Large intestine (tissue), 3 donors: ENCODE results near the gene RIMBP2. TPM values are rescaled to one million over a fixed set of nuclear protein-coding genes. Genes with fewer than 3 reads are reported as not detected.

Source experiments
- DNase-seq, 2 donors: peaks; one replicate each; pipeline versions ENCODE4 v3.0.0 to v3.0.0-alpha.2; 2013
- H3K27ac ChIP-seq: one replicate; pipeline ENCODE4 v1.5.1; 2013; ENCODE audit warnings: low read length
- H3K27me3 ChIP-seq: 2 replicates; pipeline ENCODE4 v1.6.1; 2013; ENCODE audit warnings: low read length; ENCODE audit not compliant: control insufficient read depth, insufficient read depth
- H3K36me3 ChIP-seq: 2 replicates; pipeline ENCODE4 v1.6.1; 2013; ENCODE audit warnings: low read length; ENCODE audit not compliant: control insufficient read depth, insufficient read depth
- H3K4me1 ChIP-seq: one replicate; pipeline ENCODE4 v1.6.1; 2013; ENCODE audit warnings: low read length; ENCODE audit not compliant: control insufficient read depth, insufficient read depth
- H3K4me3 ChIP-seq: one replicate; pipeline ENCODE4 v1.5.1; 2013; ENCODE audit warnings: low read length
- H3K9me3 ChIP-seq: one replicate; pipeline ENCODE4 v1.6.1; 2013; ENCODE audit warnings: mild to moderate bottlenecking, low read depth, low read length, moderate library complexity; ENCODE audit not compliant: control insufficient read depth
- WGBS: methylation state at CpG from one replicate; pipeline ENCODE4 v1.1.5; 2013; ENCODE audit warnings: low lambda C conversion rate; ENCODE audit not compliant: insufficient coverage; 5-methylcytosine and 5-hydroxymethylcytosine counted together
- polyA plus RNA-seq: library from polyadenylated mRNA; unstranded; fragments of 120-200 nt; gene quantifications from one replicate; pipeline ENCODE4 v1.2.1, GENCODE V29; 2013

RIMBP2 gene
- polyA plus RNA-seq, 1 donor, result 22.7 TPM

DNA sequence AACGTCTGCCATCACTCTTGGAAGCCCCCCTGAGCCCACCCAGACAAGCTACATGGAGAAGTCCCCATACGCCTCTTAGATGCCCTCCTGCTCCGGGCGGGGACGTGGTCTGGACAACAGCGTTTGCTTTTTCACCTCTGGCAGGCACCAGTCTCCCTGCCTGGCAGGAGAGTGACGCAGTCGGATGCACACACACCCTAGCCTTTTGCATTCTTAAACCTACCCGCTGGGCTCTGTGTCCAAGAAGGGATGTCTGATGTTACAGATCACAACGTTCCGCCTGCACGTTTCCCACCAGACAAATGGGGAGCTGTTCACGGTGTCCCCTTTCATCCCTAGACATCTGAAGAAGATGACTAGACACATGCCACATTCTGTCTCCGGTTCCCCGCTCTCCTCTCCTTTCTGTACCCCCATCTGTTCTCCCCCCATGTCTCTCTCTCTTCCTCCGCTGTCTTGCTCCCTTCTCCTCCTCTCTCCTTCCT lies 100.2 kb downstream of the RIMBP2 start:
- no peak for DNase-seq
- Histone ChIP-seq H3K36me3 (no peaks in the 10 kb centered on the region), H3K4me3 (no peak overlapping the region), H3K9me3 (peaks cover 7% of the 10 kb centered on the region), H3K4me1 (no peaks in the 10 kb centered on the region), H3K27ac (no peak overlapping the region), H3K27me3 (no peaks in the 10 kb centered on the region)
- 89% methylated on average over 3 of the region's 16 CpGs for WGBS

DNA sequence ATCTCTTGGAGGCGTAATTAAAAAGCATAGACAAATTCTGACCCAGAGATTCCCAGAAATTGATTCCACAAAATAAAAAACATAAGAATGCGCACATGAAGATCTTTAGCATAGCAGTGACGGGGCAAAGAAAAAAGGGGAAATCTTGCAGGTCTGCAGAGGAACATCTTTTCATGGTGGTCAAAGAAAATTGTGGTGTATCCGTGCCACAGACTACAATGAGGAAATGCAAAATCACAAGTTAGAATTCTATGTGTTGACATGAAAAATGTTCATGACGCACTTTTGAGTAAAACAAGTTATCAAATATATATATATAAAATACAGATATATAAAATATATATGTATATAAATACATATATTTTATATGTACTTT lies 101.6 kb downstream of the RIMBP2 start:
- Histone ChIP-seq H3K4me1 (no peaks in the 10 kb centered on the region), H3K27me3 (no peaks in the 10 kb centered on the region), H3K36me3 (no peaks in the 10 kb centered on the region), H3K4me3 (no peak overlapping the region), H3K27ac (no peak overlapping the region), H3K9me3 (no peaks in the 10 kb centered on the region)
- no peak for DNase-seq
- 93% methylated on average over 3 of the region's 5 CpGs for WGBS

DNA sequence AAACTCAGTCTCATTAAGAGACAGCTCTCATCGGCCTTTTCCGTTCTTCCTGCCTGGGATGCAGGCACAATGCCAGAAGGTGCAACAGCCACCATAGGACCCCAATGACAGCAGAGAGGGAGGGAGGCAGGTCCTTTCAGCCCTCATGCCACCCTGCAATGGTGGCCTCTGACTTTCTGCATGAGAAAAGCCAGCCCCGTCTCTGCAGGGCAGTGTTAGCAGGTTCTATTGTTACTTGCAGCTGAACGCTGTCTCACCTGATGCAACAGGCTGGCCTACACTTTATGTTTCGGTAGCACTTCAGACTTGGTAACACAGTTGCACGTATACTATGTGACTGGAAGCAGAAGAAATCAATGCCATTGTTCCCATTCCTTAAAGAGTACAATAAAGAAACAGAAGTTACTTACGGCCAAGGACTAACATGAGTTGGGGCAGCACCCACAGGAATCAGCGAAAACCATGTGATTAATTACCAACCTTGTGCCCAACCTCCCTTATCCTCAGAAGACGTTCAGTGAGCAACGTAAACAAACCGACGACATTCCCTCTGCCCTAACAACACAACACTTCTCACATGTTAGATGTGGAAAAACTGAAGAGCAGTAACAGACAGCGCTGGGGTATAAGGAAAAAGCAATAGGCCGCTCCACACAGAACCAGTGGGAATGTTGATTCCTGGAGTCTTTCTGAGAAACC lies 102.1 kb downstream of the RIMBP2 start:
- H3K36me3 ChIP-seq, result no peaks in the 10 kb centered on the region
- no peak overlapping the region for H3K27ac ChIP-seq
- no peaks in the 10 kb centered on the region for H3K4me1 ChIP-seq
- DNase-seq, result no peak
- no peaks in the 10 kb centered on the region for H3K27me3 ChIP-seq
- 60% methylated on average over 1 of the region's 14 CpGs for WGBS
- no peak overlapping the region for H3K4me3 ChIP-seq
- H3K9me3 ChIP-seq, result no peaks in the 10 kb centered on the region

DNA sequence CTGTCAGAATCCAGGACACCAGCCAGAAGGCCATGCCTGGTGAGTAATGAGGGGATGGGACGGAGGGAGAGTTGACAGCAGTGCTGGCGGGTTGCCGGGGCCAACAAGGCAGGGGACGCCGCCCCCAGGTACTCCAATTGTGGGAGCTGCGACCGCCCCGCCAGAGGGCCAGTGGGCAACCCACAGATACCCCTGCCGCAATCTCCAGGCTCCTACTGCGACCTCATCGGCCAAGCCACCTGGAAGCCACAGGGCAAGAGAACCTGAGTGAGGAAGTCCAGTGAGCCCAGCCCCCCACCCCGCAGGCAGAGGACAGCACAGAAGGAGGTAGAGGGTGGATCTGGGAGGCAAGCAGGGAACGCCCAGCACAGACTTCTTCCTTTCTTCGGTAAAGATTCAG lies 103.0 kb downstream of the RIMBP2 start:
- Histone ChIP-seq H3K27me3 (no peaks in the 10 kb centered on the region), H3K4me3 (no peak overlapping the region), H3K27ac (no peak overlapping the region), H3K4me1 (no peaks in the 10 kb centered on the region), H3K9me3 (no peaks in the 10 kb centered on the region), H3K36me3 (no peaks in the 10 kb centered on the region)
- no CpG with 5 or more reads among the region's 14 CpGs for WGBS
- no peak for DNase-seq

DNA sequence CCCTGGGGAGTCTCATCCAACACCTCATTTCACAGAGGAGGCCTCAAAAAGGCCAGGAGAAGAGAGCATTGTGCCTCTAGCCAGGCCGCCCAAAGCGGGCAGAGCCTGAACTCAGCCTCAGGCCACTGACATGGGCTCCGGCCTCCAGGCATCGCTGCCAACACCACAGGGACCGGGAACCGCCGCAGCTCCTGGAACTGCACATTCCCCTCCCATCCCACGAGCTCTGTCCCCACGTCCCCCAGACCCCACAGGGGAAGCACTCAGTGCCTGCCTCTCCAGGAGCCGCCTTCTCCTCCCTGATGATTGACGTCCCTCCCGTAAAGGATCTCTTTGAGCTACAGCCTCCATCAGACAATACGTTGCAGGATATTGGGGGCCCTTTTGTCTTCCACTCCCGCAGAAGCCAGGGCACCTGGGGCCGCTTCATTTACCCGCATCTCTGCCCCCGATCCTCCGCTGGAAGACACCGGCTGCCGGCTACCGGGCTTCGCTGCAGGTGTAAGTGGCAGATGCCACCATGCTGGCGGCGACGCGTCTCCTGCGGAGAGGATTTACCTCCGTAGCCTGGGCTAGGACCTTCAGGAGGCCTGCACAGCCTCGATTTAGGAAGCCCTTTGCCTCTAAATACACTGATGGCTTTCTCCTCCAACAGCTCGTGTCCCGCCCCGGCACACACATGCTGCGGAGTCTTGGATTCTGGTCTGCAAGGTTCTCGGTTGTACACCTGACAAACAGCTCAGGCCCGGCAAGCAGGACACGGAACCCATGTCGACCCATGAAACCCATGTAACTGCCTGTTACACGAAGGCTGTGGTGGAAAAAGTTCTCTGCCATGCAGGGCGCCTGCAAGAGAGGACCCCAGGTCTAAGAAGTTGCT lies 104.8 kb downstream of the RIMBP2 start:
- Histone ChIP-seq H3K4me1 (no peaks in the 10 kb centered on the region), H3K27ac (no peak overlapping the region), H3K36me3 (no peaks in the 10 kb centered on the region), H3K4me3 (no peak overlapping the region), H3K9me3 (no peaks in the 10 kb centered on the region), H3K27me3 (no peaks in the 10 kb centered on the region)
- WGBS, result no CpG with 5 or more reads among the region's 39 CpGs
- no peak for DNase-seq

DNA sequence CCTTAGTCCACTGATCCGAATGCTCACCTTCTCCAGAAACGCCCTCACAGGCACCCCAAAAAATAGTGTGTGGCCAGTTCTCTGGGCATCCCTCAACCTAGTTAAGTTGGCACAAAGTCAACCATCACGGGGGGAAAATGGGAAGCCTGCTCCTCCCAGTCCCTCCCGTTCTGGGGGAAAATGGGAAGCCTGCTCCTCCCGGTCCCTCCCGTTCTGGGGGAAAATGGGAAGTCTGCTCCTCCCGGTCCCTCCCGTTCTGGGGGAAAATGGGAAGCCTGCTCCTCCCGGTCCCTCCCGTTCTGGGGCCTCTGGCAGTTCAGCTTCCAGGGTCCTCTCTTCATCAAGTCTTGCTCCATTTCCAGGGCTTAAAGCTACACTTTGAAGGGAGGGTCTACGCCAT lies 106.1 kb downstream of the RIMBP2 start:
- H3K9me3 ChIP-seq, result no peaks in the 10 kb centered on the region
- no peak overlapping the region for H3K27ac ChIP-seq
- no peaks in the 10 kb centered on the region for H3K4me1 ChIP-seq
- H3K4me3 ChIP-seq, result no peak overlapping the region
- no peaks in the 10 kb centered on the region for H3K36me3 ChIP-seq
- WGBS, result no CpG with 5 or more reads among the region's 11 CpGs
- DNase-seq, result no peak
- no peaks in the 10 kb centered on the region for H3K27me3 ChIP-seq

DNA sequence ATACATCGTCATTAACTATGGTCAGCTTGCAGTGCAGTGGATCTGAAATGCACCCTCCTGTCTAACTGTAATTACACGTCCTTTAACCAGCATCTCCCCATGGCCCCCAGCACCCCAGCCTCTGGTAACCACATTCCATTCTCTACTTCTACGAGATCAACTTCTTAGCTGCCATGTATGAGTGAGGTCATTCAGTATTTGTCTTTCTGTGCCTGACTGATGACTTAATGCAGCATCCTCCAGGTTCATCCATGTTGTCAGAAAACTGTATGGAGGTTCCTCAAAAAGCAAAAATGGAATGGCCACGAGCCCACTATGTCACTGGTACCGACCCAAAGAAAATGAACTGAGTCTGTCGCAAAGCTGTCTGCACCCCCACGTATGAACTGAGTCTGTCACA lies 107.3 kb downstream of the RIMBP2 start:
- 50% methylated on average over 1 of the region's 7 CpGs for WGBS
- no peaks in the 10 kb centered on the region for H3K27me3 ChIP-seq
- DNase-seq, result no peak

DNA sequence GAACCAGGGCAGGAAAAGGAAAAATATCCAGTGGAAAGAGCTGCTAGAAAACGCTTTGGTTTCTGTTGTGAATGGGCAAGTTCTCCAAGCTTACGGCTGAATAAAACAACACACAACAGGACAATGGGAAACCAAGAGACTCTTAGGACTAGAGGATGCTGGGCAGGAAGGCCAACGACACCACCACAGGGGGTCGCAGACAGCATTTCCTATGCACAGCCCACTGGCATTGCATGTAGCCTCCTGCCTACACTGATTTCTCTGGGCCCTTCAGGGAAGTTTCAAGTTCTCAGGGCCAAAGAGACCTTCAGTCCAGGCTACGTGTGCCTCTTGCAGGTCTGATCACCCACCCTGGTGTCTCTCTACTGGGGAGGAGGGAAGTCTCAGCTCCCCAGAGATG lies 108.0 kb downstream of the RIMBP2 start:
- no peak overlapping the region for H3K4me3 ChIP-seq
- no peak overlapping the region for H3K27ac ChIP-seq
- H3K27me3 ChIP-seq, result no peaks in the 10 kb centered on the region
- no peaks in the 10 kb centered on the region for H3K9me3 ChIP-seq
- DNase-seq, result no peak
- no peaks in the 10 kb centered on the region for H3K36me3 ChIP-seq
- H3K4me1 ChIP-seq, result no peaks in the 10 kb centered on the region
- no CpG with 5 or more reads among the region's 5 CpGs for WGBS

More for the DNA sequence above, 107.3 kb downstream of the RIMBP2 start:
- Histone ChIP-seq H3K27ac (no peak overlapping the region), H3K36me3 (no peaks in the 10 kb centered on the region), H3K4me3 (no peak overlapping the region), H3K4me1 (no peaks in the 10 kb centered on the region), H3K9me3 (no peaks in the 10 kb centered on the region)

DNA sequence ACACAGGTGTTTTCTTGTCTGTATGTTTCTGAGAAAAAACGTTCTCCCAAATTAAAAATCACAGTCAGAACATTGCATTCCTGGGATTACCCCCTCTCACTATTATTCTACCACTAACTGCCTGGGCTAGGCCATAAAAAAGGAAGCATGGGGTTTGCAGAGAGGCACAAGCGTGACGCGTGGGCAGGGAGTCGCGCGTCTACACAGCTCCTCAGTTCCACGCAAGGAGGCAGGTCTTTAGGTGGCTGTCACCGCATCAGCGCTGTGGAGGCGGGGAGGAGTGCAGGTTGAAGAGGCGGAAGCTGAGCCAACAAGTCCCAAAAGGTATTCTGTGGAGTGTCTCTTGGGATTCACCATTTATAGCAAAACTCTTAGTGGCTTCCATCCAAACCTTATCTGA lies 109.9 kb downstream of the RIMBP2 start:
- no CpG with 5 or more reads among the region's 12 CpGs for WGBS
- H3K27ac ChIP-seq, result no peak overlapping the region
- no peaks in the 10 kb centered on the region for H3K9me3 ChIP-seq
- no peaks in the 10 kb centered on the region for H3K4me1 ChIP-seq
- DNase-seq, result no peak
- no peak overlapping the region for H3K4me3 ChIP-seq
- H3K27me3 ChIP-seq, result no peaks in the 10 kb centered on the region
- no peaks in the 10 kb centered on the region for H3K36me3 ChIP-seq

DNA sequence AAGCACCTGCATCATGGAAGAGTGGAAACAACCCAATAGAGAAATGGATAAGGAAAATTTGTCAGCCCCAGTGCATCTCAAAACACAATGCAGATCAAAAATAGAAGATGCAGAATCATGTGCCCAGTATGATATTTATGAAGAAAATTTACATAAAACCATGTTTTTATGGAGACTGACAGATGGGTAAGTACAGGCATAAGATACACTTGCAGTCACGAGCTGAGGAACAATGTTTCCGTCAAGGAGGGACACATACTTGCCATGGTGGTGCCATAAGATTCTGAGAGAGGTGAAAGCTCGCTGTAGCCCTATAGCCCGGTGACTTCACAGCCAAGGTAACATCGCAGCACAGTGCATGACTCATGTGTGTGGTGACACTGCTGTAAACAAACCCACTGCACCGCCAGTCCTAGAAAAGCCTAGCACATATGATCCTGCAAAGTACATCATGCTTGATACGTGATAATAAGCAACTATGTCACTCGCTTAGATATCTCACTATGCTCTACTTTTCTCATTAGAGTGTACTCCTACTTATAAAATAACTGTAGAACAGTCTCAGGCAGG lies 112.6 kb downstream of the RIMBP2 start:
- H3K4me1 ChIP-seq, result no peaks in the 10 kb centered on the region
- WGBS, result no CpG with 5 or more reads among the region's 8 CpGs
- no peak for DNase-seq
- no peaks in the 10 kb centered on the region for H3K27me3 ChIP-seq
- no peak overlapping the region for H3K4me3 ChIP-seq
- H3K36me3 ChIP-seq, result no peaks in the 10 kb centered on the region
- no peaks in the 10 kb centered on the region for H3K9me3 ChIP-seq
- H3K27ac ChIP-seq, result no peak overlapping the region
